ENCODE data around the gene ADD1. TPM values are rescaled to one million over a fixed set of nuclear protein-coding genes. Genes with fewer than 3 reads are reported as not detected.

ADD1 gene, protein sequence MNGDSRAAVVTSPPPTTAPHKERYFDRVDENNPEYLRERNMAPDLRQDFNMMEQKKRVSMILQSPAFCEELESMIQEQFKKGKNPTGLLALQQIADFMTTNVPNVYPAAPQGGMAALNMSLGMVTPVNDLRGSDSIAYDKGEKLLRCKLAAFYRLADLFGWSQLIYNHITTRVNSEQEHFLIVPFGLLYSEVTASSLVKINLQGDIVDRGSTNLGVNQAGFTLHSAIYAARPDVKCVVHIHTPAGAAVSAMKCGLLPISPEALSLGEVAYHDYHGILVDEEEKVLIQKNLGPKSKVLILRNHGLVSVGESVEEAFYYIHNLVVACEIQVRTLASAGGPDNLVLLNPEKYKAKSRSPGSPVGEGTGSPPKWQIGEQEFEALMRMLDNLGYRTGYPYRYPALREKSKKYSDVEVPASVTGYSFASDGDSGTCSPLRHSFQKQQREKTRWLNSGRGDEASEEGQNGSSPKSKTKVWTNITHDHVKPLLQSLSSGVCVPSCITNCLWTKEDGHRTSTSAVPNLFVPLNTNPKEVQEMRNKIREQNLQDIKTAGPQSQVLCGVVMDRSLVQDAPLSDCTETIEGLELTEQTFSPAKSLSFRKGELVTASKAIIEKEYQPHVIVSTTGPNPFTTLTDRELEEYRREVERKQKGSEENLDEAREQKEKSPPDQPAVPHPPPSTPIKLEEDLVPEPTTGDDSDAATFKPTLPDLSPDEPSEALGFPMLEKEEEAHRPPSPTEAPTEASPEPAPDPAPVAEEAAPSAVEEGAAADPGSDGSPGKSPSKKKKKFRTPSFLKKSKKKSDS
- total RNA-seq (219 and 230 TPM in 2 replicates), polyA plus RNA-seq (274 and 297 TPM in 2 replicates)

DNA sequence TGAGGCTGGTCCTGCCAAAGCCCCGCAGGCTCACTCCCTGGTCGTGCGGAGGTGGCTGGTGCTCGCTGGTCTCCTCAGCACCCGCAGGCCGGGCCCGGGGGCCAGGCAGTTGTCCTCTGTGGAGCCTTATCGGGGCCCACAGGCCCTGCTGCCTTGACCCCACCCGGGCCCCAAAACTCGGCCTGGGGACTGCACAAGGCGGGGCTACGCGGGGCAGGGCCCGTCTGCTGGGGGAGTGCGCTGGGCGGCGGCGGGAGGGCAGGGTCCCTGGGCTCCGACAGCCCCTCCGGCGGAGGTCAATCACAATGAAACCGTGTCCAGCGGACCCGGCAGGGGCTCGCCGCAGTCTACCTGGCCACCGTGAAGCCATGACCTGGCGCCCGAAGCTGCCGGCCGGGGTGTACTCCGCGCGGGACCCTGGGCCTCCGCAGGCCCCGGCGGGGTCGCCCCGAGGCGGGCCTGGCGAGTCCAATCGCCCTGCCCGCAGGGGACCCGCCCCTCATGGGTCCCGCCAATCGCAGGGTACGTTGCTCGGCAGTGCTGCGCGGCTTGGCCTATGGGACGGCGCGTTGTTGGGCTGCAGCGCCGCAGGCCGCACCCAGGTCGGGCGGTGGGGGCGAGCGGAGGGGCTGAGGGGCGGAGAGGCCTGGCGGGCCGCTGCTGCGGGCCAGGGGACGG, at the start of gene ADD1:
Gene ADD1, plus strand, starts transcription at position 582 of the 678 bp plus-strand sequence. CDS start 32,072 bp downstream, outside the sequence.
- Histone ChIP-seq H3K9me3 (ENCODE audit: low read depth) (no peaks in the 10 kb centered on the region), H3K27me3 (no peaks in the 10 kb centered on the region), H3K27ac (peak within 1 kb of the TSS; percentile 92), H3K4me1 (ENCODE audit: low read depth) (peaks cover 14% of the 10 kb centered on the region), H3K36me3 (no peaks in the 10 kb centered on the region), H3K4me3 (peak within 1 kb of the TSS; percentile 87)
- peak; percentile 94 to 96 for DNase-seq (ENCODE audit: low read depth in 1 of 2, low spot score in 1 of 2)
- TF ChIP-seq, protein P1, sequence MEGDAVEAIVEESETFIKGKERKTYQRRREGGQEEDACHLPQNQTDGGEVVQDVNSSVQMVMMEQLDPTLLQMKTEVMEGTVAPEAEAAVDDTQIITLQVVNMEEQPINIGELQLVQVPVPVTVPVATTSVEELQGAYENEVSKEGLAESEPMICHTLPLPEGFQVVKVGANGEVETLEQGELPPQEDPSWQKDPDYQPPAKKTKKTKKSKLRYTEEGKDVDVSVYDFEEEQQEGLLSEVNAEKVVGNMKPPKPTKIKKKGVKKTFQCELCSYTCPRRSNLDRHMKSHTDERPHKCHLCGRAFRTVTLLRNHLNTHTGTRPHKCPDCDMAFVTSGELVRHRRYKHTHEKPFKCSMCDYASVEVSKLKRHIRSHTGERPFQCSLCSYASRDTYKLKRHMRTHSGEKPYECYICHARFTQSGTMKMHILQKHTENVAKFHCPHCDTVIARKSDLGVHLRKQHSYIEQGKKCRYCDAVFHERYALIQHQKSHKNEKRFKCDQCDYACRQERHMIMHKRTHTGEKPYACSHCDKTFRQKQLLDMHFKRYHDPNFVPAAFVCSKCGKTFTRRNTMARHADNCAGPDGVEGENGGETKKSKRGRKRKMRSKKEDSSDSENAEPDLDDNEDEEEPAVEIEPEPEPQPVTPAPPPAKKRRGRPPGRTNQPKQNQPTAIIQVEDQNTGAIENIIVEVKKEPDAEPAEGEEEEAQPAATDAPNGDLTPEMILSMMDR (IDR thresholded peaks at IDR 0.05; ENCODE audit: low read depth, low read length): no peak

DNA sequence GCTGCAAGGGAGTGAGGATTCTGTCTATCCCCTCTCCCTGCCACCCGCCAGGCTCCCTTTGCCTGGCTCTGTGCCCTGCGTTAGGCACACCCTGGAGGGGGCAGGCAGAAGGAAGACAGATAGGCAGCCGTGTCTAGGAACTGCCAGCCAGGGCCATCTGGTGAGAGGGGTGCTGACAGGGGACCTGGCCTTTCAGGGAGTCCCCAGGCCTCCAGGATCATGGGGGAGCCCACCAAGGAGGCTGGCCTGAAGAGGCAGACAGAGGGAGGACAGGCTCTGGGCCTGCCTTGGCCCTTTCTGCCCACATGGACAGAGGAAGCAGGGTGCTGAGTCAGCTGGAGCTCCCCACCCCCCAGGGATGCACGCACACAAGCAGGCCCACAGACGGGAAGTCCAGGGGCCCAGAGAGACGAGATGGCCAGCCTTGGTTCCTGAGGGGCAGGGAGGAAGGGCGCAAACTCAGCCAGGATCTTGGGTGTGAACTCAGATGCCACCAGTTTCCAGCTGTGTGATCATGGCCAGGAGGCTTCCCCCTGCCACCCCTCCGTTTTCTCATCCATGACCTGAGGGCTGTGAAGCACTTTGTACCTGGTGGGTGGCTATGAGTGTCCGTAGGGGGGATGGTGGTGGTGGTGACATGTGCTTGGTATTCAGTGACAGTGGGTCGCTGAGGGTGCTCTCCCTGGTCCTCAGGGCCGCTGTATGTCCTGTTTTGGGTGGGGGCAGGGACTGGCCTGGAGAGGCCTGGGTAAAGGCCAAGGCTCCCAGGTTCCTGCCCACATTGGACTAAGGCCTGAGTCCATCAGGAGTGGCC, 49.0 kb upstream of the ADD1 start:
- peaks cover 12% of the 10 kb centered on the region for H3K4me1 ChIP-seq (ENCODE audit: low read depth)
- DNase-seq (ENCODE audit: low read depth in 1 of 2, low spot score in 1 of 2): peak in 1 of 2 donors; percentile 92
- no peaks in the 10 kb centered on the region for H3K36me3 ChIP-seq
- no peak overlapping the region for H3K4me3 ChIP-seq
- TF ChIP-seq, protein P1 (IDR thresholded peaks at IDR 0.05; ENCODE audit: low read depth, low read length): no peak
- H3K27me3 ChIP-seq: no peaks in the 10 kb centered on the region
- no peak overlapping the region for H3K27ac ChIP-seq
- H3K9me3 ChIP-seq (ENCODE audit: low read depth): no peaks in the 10 kb centered on the region

DNA sequence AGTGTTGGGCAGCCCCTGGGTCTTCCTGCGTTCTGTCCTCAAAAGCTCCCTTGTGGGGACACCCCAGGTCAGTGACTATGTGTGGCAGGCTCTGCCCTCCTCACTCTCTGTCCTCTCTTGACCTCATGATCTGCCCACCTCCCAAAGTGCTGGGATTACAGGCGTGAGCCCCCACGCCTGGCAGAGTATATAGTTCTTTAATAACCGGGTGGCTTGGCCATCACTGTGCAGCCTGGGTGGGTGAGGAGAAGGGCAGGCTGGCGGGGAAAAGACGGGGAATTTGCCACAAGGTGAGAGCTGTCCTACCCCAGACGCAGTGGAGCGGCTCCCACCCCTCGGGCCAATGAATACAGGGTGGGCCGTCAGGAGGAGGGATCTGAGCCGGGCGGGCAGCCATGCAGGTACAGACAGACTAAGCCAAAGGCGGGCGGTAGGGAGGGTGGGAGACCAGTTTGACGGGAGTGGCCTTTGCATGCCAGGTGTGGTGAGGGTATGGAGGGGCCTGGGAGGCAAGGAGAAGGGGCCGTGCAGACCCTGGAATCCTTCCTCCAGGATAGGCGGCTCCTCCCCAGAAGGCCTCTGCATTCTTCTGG, 48.2 kb upstream of the ADD1 start:
- H3K27ac ChIP-seq: no peak overlapping the region
- H3K36me3 ChIP-seq: no peaks in the 10 kb centered on the region
- no peak for DNase-seq (ENCODE audit: low read depth in 1 of 2, low spot score in 1 of 2)
- TF ChIP-seq, protein P1 (IDR thresholded peaks at IDR 0.05; ENCODE audit: low read depth, low read length): no peak
- peaks cover 19% of the 10 kb centered on the region for H3K4me1 ChIP-seq (ENCODE audit: low read depth)
- H3K4me3 ChIP-seq: no peak overlapping the region
- H3K27me3 ChIP-seq: no peaks in the 10 kb centered on the region
- H3K9me3 ChIP-seq (ENCODE audit: low read depth): no peaks in the 10 kb centered on the region

DNA sequence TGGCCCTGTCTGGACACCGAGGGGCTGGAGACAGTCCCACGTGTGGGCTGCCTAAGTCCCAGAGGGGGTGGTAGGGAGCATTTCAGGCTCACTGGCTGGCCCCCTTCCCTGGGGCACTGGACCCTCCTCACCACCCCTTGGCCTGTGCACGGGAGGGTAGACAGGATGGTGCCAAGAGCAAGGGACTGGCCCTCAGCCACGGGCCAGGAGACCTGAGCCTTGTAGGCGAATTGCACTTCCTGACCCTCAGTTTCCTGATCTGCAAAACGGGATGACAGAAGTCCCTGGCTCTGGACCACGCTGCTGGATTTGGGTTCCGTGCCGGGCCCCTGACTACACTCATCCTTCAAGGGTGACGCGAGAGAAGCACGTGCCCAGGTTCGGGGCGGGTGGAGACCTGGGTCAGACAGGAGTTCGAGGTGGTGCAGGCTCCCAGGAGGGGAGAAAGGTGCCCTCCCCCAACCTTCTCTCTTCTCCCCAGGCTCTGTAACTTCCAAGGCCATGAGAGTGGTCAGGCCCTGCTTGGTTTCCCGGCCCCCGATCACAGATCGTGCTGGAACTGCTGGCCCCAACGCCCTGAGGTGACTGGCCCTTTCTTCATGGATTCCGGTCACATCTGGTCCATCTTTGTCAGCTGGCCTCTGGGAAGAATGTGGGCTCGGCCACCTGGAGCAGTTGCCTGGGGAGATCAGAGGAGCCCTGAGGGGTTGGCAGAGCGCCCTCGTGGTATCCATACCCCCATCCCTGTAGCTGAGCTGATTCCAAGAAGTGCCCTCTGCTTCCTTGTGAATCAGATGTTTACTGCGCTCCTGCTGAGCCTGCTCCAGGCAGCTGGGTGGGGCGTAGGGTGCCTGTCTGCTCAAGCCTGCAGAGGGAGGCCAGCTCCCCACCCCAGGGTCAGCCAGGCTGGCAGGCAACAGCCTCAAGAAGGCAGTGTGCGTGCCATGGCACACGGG, 47.5 kb upstream of the ADD1 start:
- Histone ChIP-seq H3K36me3 (no peaks in the 10 kb centered on the region), H3K4me1 (ENCODE audit: low read depth) (peaks cover 26% of the 10 kb centered on the region), H3K4me3 (no peak overlapping the region), H3K27me3 (no peaks in the 10 kb centered on the region), H3K27ac (no peak overlapping the region), H3K9me3 (ENCODE audit: low read depth) (no peaks in the 10 kb centered on the region)
- no peak for DNase-seq (ENCODE audit: low read depth in 1 of 2, low spot score in 1 of 2)
- TF ChIP-seq, protein P1 (IDR thresholded peaks at IDR 0.05; ENCODE audit: low read depth, low read length): no peak
